Stimulated activated CD4-positive, alpha-beta T cell treated with anti-CD3 and anti-CD28 coated beads, Interleukin-1b, Interleukin-23, amount 100 ng/mL, for 4 hours (primary cell): ENCODE data around the gene TMEM164.

Experiments used
- DNase-seq, 2 donors: peaks; one replicate each; pipeline ENCODE4 v3.0.0-alpha.2; 2020; ENCODE audit warnings: low read depth in 2 of 2

Gene TMEM164

DNA sequence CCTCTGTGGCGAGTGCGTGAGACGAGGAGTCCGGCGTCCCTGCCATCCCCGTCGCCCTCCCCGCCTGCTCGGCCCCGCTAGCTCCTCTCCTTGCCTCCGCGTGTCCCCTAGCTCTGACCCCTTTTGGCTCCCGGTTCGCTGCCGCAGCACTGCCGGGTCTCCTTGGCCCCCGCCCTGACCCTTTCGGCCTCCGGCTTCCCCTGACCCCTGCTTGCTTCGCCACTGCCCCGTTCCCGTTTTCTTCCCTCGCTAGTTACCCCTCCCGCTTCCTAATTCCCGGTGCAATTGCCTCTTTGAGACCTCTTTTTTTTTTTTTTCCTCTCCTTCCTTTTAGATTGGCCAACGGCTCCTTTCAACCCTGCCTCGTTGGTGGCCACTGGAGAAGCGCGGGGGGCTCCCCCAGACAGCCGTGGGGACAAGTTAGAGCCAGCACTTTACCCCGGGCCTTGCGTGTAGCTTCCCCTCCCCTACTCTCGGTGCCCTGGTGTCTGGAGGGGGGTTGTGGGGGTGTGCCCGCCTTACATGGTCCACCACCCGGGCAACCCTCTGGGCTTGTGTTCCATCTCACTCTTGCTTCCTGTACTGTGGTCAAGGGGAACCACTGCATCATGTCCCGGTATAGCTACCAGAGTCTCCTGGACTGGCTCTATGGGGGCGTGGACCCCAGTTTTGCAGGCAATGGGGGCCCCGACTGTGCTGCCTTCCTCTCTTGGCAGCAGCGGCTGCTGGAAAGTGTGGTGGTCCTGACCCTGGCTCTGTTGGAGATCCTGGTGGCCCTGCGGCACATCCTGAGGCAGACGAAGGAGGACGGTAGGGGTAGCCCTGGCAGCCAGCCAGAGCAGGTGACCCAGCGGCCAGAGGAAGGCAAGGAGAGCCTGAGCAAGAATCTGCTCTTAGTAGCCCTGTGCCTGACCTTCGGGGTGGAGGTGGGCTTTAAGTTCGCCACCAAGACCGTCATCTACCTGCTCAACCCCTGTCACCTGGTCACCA lies 548 bp downstream of the TMEM164 start:
- DNase-seq, result peak in 1 of 2 donors; percentile 7

DNA sequence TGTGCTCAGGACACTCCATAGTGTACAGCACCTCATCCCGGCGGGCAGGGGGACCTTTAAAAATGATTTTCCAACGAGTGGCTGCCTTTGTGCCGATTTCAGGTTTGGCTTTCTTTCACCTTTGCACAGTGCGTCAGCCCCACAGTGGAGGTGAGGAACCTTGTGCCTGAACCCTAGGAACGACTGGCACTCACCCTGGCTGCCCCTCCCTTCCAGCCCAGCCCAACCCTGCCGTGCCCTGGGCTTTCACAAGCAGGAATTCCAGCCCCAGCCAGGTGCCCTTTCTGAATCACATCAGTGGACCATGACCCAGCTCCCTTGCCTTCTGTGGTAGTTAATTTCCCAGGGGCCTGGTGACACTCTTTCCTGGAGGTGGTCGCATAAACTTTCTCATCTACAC lies 1.3 kb downstream of the TMEM164 start:
- no peak for DNase-seq

DNA sequence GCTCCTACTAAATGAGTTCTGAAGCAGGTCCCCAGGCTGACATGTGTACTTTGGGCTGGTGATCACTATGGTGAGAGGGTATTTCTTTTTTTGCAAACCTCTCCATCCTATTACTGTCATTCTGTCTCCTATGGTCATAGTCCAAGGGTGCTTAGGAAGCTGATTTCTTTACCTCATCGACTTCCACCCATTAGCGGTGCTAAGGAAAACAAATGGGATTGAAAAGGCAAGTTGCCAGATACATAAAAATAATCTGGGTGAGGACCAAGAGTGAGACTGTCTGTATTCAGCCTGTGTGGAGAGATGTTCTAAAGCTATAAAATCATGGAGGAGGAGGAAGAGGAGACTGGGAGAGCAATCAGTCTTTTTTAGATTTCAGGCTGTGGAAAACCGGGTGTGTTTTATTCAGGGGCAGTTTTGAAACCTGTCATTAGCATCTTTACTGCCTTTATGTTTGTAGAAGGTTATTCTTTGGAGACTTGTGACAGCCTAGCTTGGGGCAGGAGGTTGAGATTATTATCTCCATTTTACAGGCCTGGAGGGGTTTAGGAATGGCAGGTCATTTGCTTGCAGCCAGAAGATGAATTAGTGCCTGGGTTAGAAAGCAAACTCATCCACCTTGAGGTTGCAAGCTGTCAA lies 1.9 kb downstream of the TMEM164 start:
- no peak for DNase-seq

DNA sequence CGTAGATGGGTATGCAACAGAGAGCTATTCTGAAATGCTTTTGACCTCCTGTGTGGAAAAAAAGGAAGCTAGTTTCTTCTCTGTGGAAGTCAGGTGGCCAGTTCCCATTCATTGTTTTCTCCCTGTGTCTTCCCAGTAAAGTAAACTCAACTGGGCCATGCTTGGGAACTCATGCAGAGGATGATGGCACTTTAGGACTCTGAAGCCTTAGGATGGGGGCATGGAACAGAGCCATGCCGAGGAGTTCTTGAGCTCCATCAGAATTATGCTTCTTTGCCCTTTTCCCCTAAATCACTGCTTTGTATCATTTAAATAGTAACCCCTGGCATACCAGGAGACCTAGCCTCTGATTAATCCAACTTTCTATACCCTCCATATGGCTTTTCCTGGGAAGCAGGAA lies 3.2 kb downstream of the TMEM164 start:
- DNase-seq, result no peak

DNA sequence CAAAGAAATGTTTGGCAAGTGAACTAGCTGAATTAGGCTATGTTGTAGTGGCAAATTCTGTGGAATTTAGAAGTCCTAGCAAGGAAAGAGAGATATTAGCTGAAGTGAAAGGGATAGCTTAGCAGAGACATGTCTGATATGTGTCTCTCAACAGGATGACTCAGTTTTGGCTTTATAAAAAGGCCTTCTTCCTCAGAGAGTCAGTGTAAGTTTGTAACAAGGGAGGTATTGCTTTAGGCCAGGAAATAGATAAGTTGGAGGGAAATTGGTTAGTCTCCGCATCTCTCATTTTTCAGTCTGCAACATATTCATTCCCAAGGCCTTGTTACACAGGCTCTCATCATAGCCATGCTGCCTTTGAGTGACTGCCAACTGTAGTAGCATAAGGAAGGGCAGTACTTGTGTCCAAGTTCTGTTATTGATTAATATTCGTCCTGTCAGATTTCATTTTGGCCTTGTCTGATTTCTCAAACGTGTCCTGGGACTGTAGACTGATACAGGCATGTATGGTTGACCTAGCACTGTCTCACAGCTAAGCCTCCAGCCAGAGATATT lies 4.0 kb downstream of the TMEM164 start:
- no peak for DNase-seq

DNA sequence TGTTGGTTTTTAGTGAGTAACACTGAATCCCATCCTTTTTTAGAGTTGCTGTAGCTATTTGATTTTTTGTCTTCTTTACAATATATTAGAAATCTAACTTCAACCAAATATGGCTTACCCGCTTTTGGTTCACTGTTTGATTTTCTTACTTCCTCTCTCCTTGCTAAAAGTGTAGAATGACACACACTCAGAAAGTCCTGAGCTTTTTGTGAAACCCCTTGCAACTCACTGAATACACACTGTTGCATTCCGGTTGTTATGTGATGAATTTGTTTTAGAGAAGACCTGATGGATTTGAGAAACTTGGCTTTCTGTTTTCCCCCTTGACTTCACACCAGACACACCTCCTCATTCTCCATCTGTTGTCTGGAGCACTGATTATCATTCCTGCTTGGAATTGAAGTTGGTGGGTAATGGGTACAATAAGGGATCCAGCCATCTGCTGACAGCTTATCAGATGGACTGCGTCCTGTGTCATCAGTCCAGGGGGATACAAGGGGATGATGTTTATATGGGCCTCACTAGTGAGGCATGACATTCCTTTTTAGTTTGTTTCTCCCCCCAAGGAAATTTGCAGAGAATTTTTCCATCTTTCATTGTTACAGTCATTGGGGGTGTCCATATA lies 5.2 kb downstream of the TMEM164 start:
- DNase-seq, result no peak

DNA sequence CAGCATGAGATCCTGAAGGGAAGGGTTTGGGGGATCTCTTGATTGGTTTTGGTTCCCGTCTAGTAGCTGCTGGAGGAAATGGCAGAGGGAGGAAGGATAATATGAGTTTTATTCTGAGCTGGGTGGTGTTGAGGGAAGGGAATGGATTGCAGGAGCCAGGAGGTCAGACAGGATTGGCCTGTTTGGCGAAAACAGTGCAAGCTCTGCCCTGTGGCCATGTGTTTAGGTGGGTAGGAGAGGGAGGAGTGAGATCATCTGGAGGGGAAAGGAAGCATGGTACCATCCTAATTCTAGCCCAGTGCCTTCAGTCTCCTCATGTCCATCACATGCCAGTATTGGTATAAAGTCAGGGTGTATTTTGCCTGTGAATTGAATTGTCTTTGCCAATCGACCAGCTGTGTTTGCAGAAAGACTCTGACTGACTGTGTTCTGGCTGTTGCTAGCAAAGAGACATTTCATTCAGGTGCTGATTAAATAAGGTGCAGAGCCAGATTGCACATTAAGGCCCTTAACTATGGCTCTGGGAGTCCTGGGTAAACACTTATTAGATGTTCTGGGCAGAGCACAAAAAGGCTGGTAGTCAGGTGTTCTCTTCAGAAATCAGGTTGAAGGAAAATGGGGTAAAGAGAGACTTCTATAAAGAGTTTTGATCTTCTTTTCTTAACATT lies 10.0 kb downstream of the TMEM164 start:
- no peak for DNase-seq

DNA sequence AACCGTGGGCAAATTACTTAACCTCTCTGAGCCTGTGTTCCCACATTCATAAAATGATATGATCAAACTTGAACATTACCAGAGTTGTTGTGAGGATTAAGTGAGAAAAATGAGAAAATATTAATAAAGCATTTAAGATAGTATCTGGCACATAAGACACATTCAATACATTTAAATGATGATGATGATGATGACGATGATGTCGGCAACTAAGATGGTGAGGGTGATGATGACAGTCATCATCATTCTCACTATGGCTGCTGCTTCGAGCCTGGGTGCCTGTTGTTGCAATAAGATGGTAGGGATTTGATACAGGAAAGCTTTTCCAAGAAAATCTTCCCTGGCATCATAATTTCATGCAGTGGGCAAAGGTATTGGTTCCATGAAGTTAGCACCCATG lies 11.1 kb downstream of the TMEM164 start:
- DNase-seq, result no peak

DNA sequence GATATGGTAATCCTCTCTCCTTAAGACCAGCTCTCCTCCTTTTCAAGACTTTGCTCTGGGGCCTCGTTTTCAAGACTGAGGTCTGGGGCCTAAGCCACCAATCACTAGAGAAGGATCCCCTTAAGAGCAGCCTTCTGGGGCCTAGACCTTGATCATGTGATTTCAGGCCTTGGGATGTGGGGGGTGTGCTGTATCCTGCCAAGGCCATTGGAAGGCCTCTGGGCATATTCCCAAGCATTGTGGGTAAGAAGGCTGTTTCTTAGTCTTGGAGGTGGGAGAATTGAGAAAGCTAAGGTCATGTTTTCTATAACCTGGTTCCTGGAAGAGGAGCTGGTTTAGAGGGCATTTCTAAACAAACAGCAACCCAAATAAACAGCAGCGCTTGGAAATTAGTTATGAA lies 12.1 kb downstream of the TMEM164 start:
- no peak for DNase-seq

DNA sequence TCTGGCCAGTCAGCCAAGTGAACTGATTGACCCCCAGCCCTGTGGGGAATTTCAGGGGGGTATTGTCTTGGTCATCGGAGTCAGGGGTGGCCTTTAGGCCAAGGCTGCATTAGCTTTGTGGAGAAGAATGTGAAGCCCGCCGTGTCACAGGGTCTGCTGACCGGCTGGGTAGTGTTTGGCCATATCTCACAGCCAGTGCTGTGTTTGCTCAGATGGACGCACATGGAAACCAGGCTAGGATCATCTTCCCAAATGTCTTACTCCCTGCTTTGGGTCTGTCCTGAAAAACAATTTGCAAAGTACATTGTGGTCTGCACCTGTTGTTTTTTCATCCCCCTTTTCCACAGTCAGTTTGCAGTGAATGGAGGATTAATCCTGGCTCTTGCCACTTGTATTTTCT lies 13.0 kb downstream of the TMEM164 start:
- DNase-seq, result no peak

DNA sequence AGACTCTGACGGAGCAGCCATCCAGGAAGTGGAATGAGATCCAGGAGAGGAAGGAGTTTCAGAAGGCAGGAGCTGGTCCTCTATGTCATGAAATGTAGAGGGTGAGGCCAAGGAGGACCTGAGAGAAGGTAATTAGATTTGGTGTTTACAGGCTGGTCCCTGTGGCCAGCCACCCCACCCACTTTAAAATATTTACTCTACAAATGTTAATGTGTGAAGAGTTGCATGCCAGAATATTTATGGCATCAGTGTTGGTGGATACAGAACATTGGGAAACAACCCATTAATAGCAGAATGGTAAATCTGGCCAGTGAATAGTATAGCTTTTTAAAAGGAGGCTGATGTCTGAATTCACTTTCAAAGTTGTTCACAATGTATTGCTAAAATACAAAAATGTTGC lies 17.6 kb downstream of the TMEM164 start:
- no peak for DNase-seq

DNA sequence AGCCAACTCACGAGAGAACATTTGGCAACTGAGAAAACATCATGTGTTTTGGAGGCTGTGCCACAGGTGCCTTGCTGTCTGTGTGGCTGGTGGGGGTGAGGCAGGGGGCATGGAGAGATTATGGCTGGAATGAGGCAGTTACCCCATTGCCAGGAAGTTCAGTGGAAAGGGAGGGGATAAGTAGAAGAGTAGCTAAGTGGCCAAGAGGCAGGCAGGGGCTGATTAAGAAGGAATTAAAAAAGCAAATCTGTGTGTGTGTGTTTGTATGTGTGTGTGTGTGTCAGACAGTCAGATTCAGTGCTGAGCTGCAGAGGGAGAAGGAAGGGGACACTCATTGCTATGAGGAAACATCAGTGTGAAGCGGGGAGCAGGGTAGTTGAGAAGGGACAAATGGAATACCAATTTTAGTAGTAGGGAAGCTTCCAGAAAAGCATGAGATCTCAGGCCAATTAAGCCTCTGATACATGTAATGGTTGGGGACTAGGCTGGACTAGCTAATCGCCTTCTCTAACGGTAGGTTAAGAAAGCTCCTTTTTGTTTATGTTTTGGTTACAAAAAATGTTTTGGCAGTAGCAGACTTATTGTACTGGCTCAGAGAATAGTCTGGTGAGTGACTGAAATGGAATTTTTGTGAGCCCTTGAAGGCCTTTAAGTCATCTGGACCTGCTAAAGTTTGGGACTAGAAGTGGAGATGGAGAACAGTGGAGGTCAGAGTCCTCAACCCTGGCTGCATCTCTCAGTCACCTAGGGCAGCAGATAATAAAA lies 18.5 kb downstream of the TMEM164 start:
- DNase-seq, result no peak

DNA sequence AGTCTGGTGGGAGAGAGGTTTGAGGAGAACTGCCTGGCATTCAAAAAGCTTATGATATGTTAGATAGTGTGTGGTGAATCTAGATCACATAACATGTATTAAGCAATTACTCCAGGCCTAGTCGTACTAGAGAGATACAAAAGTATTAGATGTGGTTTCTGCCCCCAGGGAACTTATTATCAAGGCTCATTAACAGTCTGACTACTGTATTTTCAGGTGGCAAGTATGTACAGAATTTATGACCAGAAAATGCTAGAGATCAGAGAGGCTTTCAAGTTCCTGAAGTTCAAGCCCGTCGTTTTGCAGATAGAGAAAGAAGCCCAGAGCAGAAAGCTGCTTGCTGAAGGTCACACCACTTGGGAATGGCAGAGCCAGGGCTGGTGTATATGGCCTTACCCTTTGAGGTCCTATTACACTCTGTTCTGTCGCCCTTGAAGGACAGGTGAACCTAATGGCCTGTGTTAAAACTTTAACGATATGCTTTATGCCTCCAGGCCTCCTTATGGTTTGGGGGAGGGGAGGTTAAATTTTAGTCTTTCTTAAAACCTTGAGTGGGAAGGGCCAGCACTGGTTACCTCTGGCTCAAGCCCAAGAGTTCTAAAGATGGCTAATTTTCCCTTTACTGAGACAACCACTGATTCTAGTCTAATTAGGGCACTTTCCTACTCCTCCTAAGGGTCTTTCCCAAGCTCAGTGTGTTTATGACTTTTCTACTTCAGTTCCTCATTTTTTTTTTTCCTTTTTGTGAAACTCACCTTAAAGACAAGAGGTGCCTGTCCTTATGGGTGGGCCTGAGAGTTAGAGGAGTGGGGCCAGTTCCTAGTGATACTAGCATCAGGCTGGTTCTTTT lies 19.9 kb downstream of the TMEM164 start:
- no peak for DNase-seq

DNA sequence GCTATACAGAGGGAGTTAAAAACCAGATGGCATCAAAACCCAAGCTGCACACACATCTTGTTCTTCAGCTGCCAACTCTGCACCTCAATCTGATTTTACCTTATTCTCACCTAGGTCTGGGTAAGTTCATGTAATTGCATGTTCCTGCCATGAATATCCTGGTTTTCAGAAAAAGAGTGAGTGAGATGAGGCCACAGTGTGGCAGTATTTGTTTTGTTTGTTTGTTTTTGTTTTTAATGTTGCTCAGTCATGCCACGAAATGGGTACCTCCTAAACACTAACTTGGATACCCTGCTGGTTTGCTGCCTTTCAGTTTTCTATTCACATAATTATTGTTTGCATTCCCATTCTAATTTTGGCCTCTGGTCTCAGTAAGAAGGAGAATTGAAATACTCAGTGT lies 22.5 kb downstream of the TMEM164 start:
- DNase-seq, result no peak

DNA sequence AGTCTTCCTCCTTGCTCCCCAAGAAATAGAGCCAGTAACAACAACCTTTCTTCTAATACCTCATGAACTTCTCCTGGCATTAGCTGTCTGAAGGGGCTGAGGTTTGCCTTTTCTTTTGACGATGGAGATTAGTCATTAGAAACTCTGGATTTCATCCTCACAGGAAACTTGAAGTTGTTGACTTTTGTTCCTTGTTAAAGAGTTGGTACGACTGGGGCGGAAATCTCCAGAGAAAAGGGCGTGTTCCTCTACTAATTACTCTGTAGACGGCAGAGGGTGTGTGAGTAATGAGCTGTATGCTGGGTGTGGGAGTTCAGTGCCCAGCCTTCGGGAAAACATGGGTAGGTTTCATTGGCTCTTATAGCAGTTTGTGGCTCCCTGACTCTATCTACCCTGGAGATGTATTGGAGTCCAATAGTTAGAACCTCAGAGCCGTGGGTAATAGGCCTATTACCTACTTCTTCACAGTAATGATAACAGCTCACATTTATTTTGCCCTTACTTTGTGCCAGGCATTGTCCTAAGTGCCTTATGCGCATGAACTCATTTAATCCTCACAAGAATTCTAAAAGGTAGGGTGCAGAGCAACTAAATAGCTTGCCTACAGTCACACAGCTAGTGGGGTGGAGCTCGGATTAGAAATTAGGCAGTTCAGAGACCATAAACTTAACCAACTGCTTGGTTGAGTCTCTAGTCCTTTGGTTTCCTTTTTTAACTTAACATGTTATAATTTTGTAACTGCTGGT lies 23.4 kb downstream of the TMEM164 start:
- DNase-seq, result no peak

DNA sequence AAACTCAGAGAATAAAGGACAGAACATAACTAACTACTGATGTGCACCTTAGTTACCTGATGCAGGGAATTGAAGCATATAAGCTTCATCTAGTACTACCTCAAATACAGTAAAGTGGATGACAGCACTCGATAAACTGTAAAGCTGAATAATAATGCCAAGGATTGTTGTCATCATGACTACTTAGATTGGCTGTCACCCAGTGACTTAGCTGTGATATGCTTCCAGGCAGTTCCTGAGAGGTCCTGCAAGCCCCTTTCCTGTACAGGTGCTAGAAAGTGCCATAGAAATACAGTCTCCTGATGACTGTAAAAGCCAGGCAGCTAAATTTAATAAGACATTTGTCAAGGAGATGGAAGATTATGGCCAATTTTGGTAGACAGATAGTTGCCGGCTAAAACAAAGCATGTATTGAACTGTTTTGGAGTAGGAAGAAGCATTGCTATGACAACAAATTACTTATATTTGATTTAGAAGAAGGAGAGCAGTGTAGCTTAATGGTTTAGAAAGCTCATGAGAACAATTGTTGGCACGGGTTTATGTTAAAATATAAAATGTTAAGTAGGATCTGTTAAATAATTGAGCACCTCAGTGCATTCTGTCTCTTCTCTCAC lies 29.7 kb downstream of the TMEM164 start:
- no peak for DNase-seq

DNA sequence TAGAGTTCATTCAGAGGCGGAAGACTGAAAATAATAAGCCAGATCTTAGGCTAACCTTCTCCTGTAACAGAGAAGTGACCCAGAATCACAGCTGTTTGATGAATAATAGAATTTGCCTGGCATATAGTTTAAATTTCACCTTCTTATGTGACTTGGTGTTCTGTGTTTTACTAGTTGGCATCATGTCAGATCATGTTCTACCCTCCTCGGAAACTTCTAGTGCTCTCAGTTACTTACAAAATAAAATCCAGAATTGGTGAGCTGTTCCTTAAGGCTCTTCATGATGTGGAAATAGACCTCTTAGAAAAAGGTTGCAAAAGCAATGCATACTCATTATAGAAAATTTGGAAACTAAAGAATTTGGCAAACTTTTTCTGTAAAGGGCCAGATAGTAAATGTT lies 31.1 kb downstream of the TMEM164 start:
- DNase-seq, result no peak

DNA sequence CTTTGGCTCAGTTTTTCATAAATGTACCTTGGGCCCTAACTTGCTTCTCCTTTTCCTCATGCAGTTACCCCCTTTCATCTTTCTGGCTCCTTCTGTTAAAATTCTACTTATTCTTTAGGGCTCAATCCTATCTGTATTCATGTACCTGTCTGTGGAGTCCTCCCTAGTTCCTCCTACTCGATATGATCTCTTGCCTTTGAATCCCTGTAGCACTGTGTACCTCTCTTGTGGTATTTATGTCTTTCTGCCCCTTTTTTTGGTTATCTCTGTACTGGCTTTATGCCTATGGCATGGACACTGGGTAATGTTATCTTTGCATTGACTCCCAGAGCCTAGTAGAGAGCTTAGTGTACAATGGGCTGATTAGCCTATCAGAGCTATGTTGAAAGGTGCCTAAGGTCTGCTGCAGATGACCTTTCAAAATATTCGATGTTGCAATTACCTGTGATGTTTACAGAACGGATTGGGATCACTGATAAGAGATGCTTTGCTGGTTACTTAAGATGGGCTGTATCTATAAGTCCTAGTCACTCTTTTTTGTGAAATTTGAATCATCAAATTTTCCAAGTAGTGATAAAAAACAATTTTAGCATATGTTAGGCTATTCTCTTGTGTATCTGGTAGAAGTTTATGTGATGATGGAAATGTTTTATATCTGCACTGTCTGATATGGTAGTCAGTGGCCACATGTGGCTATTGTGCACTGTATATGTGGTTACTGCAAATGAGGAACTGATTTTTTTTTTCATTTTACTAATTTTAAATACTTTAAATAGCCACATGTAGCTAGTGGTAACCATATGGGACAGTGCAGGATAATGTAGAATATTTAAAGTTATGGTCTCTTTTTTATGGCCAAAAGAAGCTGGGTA lies 33.5 kb downstream of the TMEM164 start:
- DNase-seq, result no peak
